CD4-positive, alpha-beta T cell (primary cell): ENCODE data around the gene CCDC178. TPM values are rescaled to one million over a fixed set of nuclear protein-coding genes. Genes with fewer than 3 reads are reported as not detected.

ENCODE experiments used
- ATAC-seq: fragments of 200-7000 bp; cut with Tn5 transposase; one replicate; pipeline ENCODE4 v1.10.0; 2022; ENCODE audit warnings: mild to moderate bottlenecking; ENCODE audit not compliant: poor library complexity
- CTCF ChIA-PET: fragments of 350-600 bp; sonication (Branson Sonifier 250); formaldehyde crosslinking; loops from one replicate; lab custom pipeline; 2021; ENCODE audit warnings: antibody characterized with exemption, inconsistent platforms; lab: Charles Lee
- POLR2A ChIA-PET: fragments of 350-600 bp; sonication (Branson Sonifier 250); formaldehyde crosslinking; loops from one replicate; lab custom pipeline; 2021; ENCODE audit warnings: antibody characterized with exemption, inconsistent platforms; lab: Charles Lee
- DNase-seq, 14 experiments: peaks; one replicate each; pipeline ENCODE4 v3.0.0-alpha.2; 2013 to 2020; ENCODE audit warnings: mixed read lengths in 2 of 14
- H3K27ac ChIP-seq, 2 donors: one replicate each; pipeline versions ENCODE4 v1.5.1 to v1.7.0; 2013; ENCODE audit warnings: low read length in 2 of 2, low read depth in 1 of 2, mild to moderate bottlenecking in 1 of 2
- H3K27me3 ChIP-seq, 2 experiments: 1 replicate in 1 of 2; 2 replicates in 1 of 2; pipeline versions ENCODE4 v1.6.1 to v1.7.0; 2013; ENCODE audit warnings: low read length in 2 of 2, control low read depth in 1 of 2, mild to moderate bottlenecking in 1 of 2, moderate library complexity in 1 of 2; ENCODE audit not compliant: insufficient read depth in 2 of 2, control insufficient read depth in 1 of 2
- H3K36me3 ChIP-seq: one replicate; pipeline ENCODE4 v1.6.1; 2013; ENCODE audit warnings: low read length, control low read depth; ENCODE audit not compliant: insufficient read depth
- H3K4me1 ChIP-seq: one replicate; pipeline ENCODE4 v1.6.1; 2013; ENCODE audit warnings: low read length, control low read depth; ENCODE audit not compliant: insufficient read depth
- H3K4me3 ChIP-seq: one replicate; pipeline ENCODE4 v1.5.1; 2013; ENCODE audit warnings: mild to moderate bottlenecking, low read length, moderate library complexity
- H3K9me3 ChIP-seq, 2 experiments: 1 replicate in 1 of 2; 2 replicates in 1 of 2; pipeline versions ENCODE4 v1.6.1 to v1.7.0; 2013; ENCODE audit warnings: low read length in 2 of 2, mild to moderate bottlenecking in 2 of 2, control low read depth in 1 of 2, moderate library complexity in 1 of 2; ENCODE audit not compliant: control insufficient read depth in 1 of 2, insufficient read depth in 1 of 2
- H3K27ac Mint-ChIP-seq: one replicate; pipeline ENCODE4 v1.8.0; 2020; ENCODE audit warnings: mixed read lengths
- H3K27me3 Mint-ChIP-seq: one replicate; pipeline ENCODE4 v1.8.0; 2021; ENCODE audit warnings: mixed read lengths
- H3K36me3 Mint-ChIP-seq: one replicate; pipeline ENCODE4 v1.8.0; 2021; ENCODE audit warnings: low read depth, mixed read lengths
- H3K4me1 Mint-ChIP-seq: one replicate; pipeline ENCODE4 v1.8.0; 2021; ENCODE audit warnings: low read depth, mixed read lengths
- H3K4me3 Mint-ChIP-seq: one replicate; pipeline ENCODE4 v1.8.0; 2020; ENCODE audit warnings: mild to moderate bottlenecking, mixed read lengths
- H3K9me3 Mint-ChIP-seq: one replicate; pipeline ENCODE4 v1.8.0; 2020; ENCODE audit warnings: mixed read lengths
- CTCF ChIP-seq: fragments of 200-600 bp; IDR thresholded peaks from one replicate; pipeline ENCODE4 v1.8.0; 2022; ENCODE audit warnings: antibody characterized with exemption, mild to moderate bottlenecking
- intact Hi-C, 2 experiments: fragments of 100-400 bp; cut with DNase I in 1 of 2; cut with micrococcal nuclease in 1 of 2; formaldehyde crosslinking; loops; one replicate each; pipeline versions ENCODE4 v1.15.1 to v1.9.0; 2023 to 2025; cut with DNase I, micrococcal nuclease
- total RNA-seq, 174 experiments: library from RNA in 2 of 174; stranded (reverse) in 2 of 174; gene quantifications; one replicate each; pipeline ENCODE4 v1.2.3 and lab custom pipeline; 2021 to 2026

Gene CCDC178
- total RNA-seq, 2 experiments from 2014 or later, result not detected

- H3K36me3 ChIP-seq, result no peaks in the 10 kb centered on the region
- no peaks in the 10 kb centered on the region for H3K9me3 ChIP-seq
- Mint-ChIP-seq H3K27ac (no peak overlapping the region), H3K4me1 (no peaks in the 10 kb centered on the region), H3K9me3 (peaks cover 7% of the 10 kb centered on the region), H3K36me3 (no peaks in the 10 kb centered on the region), H3K27me3 (no peaks in the 10 kb centered on the region), H3K4me3 (no peak overlapping the region)
- DNase-seq (no peak), ATAC-seq (no peak)
- H3K4me1 ChIP-seq, result no peaks in the 10 kb centered on the region
- no peak overlapping the region for H3K27ac ChIP-seq
- ChIA-PET CTCF (no interaction called here), POLR2A (no interaction called here)
- H3K4me3 ChIP-seq, result no peak overlapping the region
- H3K27me3 ChIP-seq, result no peaks in the 10 kb centered on the region
- intact Hi-C loops, result no loop called here
- no peak for TF ChIP-seq CTCF
These were observed 472.3 kb downstream of the CCDC178 start for GRCh38 chr18:32968248-32968647.

GRCh38 chr18:32966141-32966540 lies 474.4 kb downstream of the CCDC178 start:
- H3K4me1 Mint-ChIP-seq, result no peaks in the 10 kb centered on the region
- DNase-seq (no peak), ATAC-seq (no peak)
- H3K4me3 Mint-ChIP-seq, result no peak overlapping the region
- TF ChIP-seq CTCF, result no peak
- POLR2A ChIA-PET, result no interaction called here
- CTCF ChIA-PET, result no interaction called here
- H3K27me3 Mint-ChIP-seq, result no peaks in the 10 kb centered on the region
- Histone ChIP-seq H3K27me3 (no peaks in the 10 kb centered on the region), H3K36me3 (no peaks in the 10 kb centered on the region), H3K4me1 (no peaks in the 10 kb centered on the region), H3K4me3 (no peak overlapping the region), H3K9me3 (no peaks in the 10 kb centered on the region), H3K27ac (no peak overlapping the region)
- H3K27ac Mint-ChIP-seq, result no peak overlapping the region
- intact Hi-C loops, result no loop called here
- H3K36me3 Mint-ChIP-seq, result no peaks in the 10 kb centered on the region
- H3K9me3 Mint-ChIP-seq, result peaks cover 7% of the 10 kb centered on the region

- Mint-ChIP-seq H3K4me1 (no peaks in the 10 kb centered on the region), H3K36me3 (no peaks in the 10 kb centered on the region), H3K27me3 (no peaks in the 10 kb centered on the region), H3K4me3 (no peak overlapping the region), H3K9me3 (peaks cover 2% of the 10 kb centered on the region), H3K27ac (no peak overlapping the region)
- intact Hi-C loops, result no loop called here
- Histone ChIP-seq H3K27ac (no peak overlapping the region), H3K4me3 (no peak overlapping the region), H3K9me3 (peaks cover 0 to 3% of the 10 kb centered on the region in 2 experiments), H3K27me3 (no peaks in the 10 kb centered on the region), H3K4me1 (no peaks in the 10 kb centered on the region), H3K36me3 (no peaks in the 10 kb centered on the region)
- TF ChIP-seq CTCF, result no peak
- POLR2A ChIA-PET, result no interaction called here
- CTCF ChIA-PET, result no interaction called here
- DNase-seq (no peak), ATAC-seq (no peak)
These were observed 479.0 kb downstream of the CCDC178 start for GRCh38 chr18:32961538-32961937.
